HCT116 (cell line): ENCODE results near the gene ATP13A4. TPM values are rescaled to one million over a fixed set of nuclear protein-coding genes. Genes with fewer than 3 reads are reported as not detected.

Source experiments
- ATAC-seq: fragments of 200-7000 bp; cut with Tn5 transposase; 2 replicates; pipeline ENCODE4 v1.9.1; 2020; ENCODE audit warnings: mild to moderate bottlenecking, moderate library complexity
- BruUV-seq: library from RNA; stranded (reverse); fragments of 400-500 nt; replicated peaks from 2 replicates; lab custom pipeline; 2021; lab: Mats Ljungman, UMichigan
- CTCF ChIA-PET: fragments of 300-600 bp; sonication (Branson Sonifier 250); formaldehyde crosslinking; loops from one replicate; lab custom pipeline; 2021; ENCODE audit warnings: antibody characterized with exemption; lab: Charles Lee
- POLR2A ChIA-PET: fragments of 300-600, 350-600 bp; sonication (Branson Sonifier 250); formaldehyde crosslinking; loops from one replicate; lab custom pipeline; 2021; ENCODE audit warnings: antibody characterized with exemption; lab: Charles Lee
- RAD21 ChIA-PET, 2 experiments: fragments of 300-600 bp; sonication (Branson Sonifier 250); formaldehyde crosslinking; loops; one replicate each; lab custom pipeline; 2023; ENCODE audit warnings: low total read pairs in 2 of 2; ENCODE audit not compliant: uncharacterized antibody in 2 of 2, unreplicated experiment in 2 of 2, low non-redundant PET in 1 of 2; lab: Charles Lee
- DNase-seq: peaks from one replicate; pipeline ENCODE4 v3.0.0-alpha.2; 2010; ENCODE audit warnings: low read depth, low spot score
- H2AFZ ChIP-seq: fragments of 200-600 bp; shearing (Covaris generic), sonication (generic); 2 replicates; pipeline ENCODE4 v1.6.1; 2017; ENCODE audit warnings: low read depth, mixed run types, mixed read lengths, antibody characterized with exemption, low read length; ENCODE audit not compliant: poor library complexity, severe bottlenecking
- H3K27ac ChIP-seq: 2 replicates; pipeline ENCODE4 v1.5.1; 2012; ENCODE audit warnings: low read depth, low read length
- H3K27me3 ChIP-seq: fragments of 200-600 bp; sonication (generic); 2 replicates; pipeline ENCODE4 v1.6.1; 2016; ENCODE audit warnings: mixed run types, low read length, mixed read lengths; ENCODE audit not compliant: insufficient read depth
- H3K36me3 ChIP-seq, 2 experiments: fragments of 200-500 bp in 1 of 2; fragments of 200-600 bp in 1 of 2; sonication (Bioruptor generic) in 1 of 2; sonication (generic) in 1 of 2; 2 replicates each; pipeline versions ENCODE4 v1.5.1 to v1.6.1; 2014 to 2016; ENCODE audit warnings: low read length in 2 of 2, inconsistent platforms in 1 of 2, mixed read lengths in 1 of 2, mixed run types in 1 of 2; ENCODE audit not compliant: insufficient read depth in 2 of 2, control insufficient read depth in 1 of 2
- H3K4me1 ChIP-seq, 2 experiments: fragments of 200-600 bp in 1 of 2; sonication (generic) in 1 of 2; 2 replicates each; pipeline versions ENCODE4 v1.5.1 to v1.6.1; 2012 to 2017; ENCODE audit warnings: low read length in 2 of 2, inconsistent platforms in 1 of 2, mild to moderate bottlenecking in 1 of 2, mixed read lengths in 1 of 2, mixed run types in 1 of 2, moderate library complexity in 1 of 2; ENCODE audit not compliant: insufficient read depth in 2 of 2, control insufficient read depth in 1 of 2
- H3K4me2 ChIP-seq: fragments of 200-600 bp; sonication (generic); 2 replicates; pipeline ENCODE4 v1.6.1; 2017; ENCODE audit warnings: mixed run types, low read length, mixed read lengths
- H3K4me3 ChIP-seq, 2 experiments: fragments of 200-600 bp in 1 of 2; sonication (generic) in 1 of 2; replicated peaks in 1 of 2; 2 replicates each; pipeline ENCODE4 v1.5.1; 2011 to 2016; ENCODE audit warnings: low read length in 2 of 2, control low read depth in 1 of 2, low read depth in 1 of 2, mild to moderate bottlenecking in 1 of 2, mixed read lengths in 1 of 2, mixed run types in 1 of 2
- H3K79me2 ChIP-seq: fragments of 200-600 bp; sonication (generic); 2 replicates; pipeline ENCODE4 v1.6.1; 2017; ENCODE audit warnings: mild to moderate bottlenecking, mixed run types, low read length, moderate library complexity, mixed read lengths; ENCODE audit not compliant: insufficient read depth
- H3K9ac ChIP-seq: fragments of 200-600 bp; sonication (generic); 2 replicates; pipeline ENCODE4 v1.6.1; 2016; ENCODE audit warnings: low read length, mixed read lengths
- H3K9me2 ChIP-seq: fragments of 200-600 bp; sonication (generic), shearing (Covaris generic); 2 replicates; pipeline ENCODE4 v1.6.1; 2017; ENCODE audit warnings: mixed run types, mild to moderate bottlenecking, moderate library complexity; ENCODE audit not compliant: insufficient read depth
- H3K9me3 ChIP-seq, 2 experiments: fragments of 200-500 bp in 1 of 2; fragments of 200-600 bp in 1 of 2; sonication (Bioruptor generic) in 1 of 2; sonication (generic) in 1 of 2; 2 replicates each; pipeline ENCODE4 v1.6.1; 2014 to 2017; ENCODE audit warnings: low read length in 2 of 2, mixed read lengths in 2 of 2, inconsistent platforms in 1 of 2, low read depth in 1 of 2, mild to moderate bottlenecking in 1 of 2, mixed run types in 1 of 2, moderate library complexity in 1 of 2; ENCODE audit not compliant: control insufficient read depth in 1 of 2, insufficient read depth in 1 of 2
- H4K20me1 ChIP-seq: fragments of 200-600 bp; sonication (generic), shearing (Covaris generic); 2 replicates; pipeline ENCODE4 v1.6.1; 2017; ENCODE audit warnings: mixed run types, mild to moderate bottlenecking, moderate library complexity; ENCODE audit not compliant: insufficient read depth
- CEBPB ChIP-seq: IDR thresholded peaks from 2 replicates; pipeline ENCODE4 v1.6.1; 2012; ENCODE audit warnings: low read depth
- CTCF ChIP-seq, 3 experiments: fragments of 200-600 bp in 1 of 3; sonication (generic) in 1 of 3; IDR thresholded peaks in 2 of 3; conservative IDR thresholded peaks in 1 of 3; 2 replicates each; pipeline ENCODE4 v1.5.1; 2012 to 2017; ENCODE audit warnings: low read depth in 2 of 3, low read length in 2 of 3, antibody characterized with exemption in 1 of 3, borderline replicate concordance in 1 of 3, control low read depth in 1 of 3, mild to moderate bottlenecking in 1 of 3, mixed read lengths in 1 of 3, mixed run types in 1 of 3, moderate library complexity in 1 of 3; ENCODE audit not compliant: insufficient read depth in 1 of 3
- EZH2 ChIP-seq: fragments of 200-600 bp; sonication (generic); IDR thresholded peaks from 2 replicates; pipeline ENCODE4 v1.6.1; 2017; ENCODE audit warnings: antibody characterized with exemption, mixed run types
- EZH2phosphoT487 ChIP-seq: fragments of 200-600 bp; IDR thresholded peaks from 2 replicates; pipeline ENCODE4 v1.6.1; 2018; ENCODE audit warnings: antibody characterized with exemption, borderline replicate concordance
- POLR2AphosphoS5 ChIP-seq: IDR thresholded peaks from 2 replicates; pipeline ENCODE4 v1.6.1; 2011; ENCODE audit warnings: mild to moderate bottlenecking, low read depth, low read length, moderate library complexity
- RAD21 ChIP-seq: IDR thresholded peaks from 2 replicates; pipeline ENCODE4 v1.6.1; 2012; ENCODE audit warnings: low read depth, mild to moderate bottlenecking
- SP1 ChIP-seq: IDR thresholded peaks from 2 replicates; pipeline ENCODE4 v1.6.1; 2012; ENCODE audit warnings: low read depth
- TCF7L2 ChIP-seq: IDR thresholded peaks from 2 replicates; pipeline ENCODE4 v1.7.0; 2011; ENCODE audit warnings: borderline replicate concordance, inconsistent platforms; ENCODE audit not compliant: insufficient read depth, insufficient read length; ENCODE audit errors: extremely low read depth
- YY1 ChIP-seq: IDR thresholded peaks from 2 replicates; pipeline ENCODE4 v1.6.1; 2011; ENCODE audit warnings: low read length, low read depth, moderate library complexity, mild to moderate bottlenecking; ENCODE audit not compliant: insufficient replicate concordance; ENCODE audit errors: extremely low read depth
- ZBTB33 ChIP-seq: IDR thresholded peaks from 2 replicates; pipeline ENCODE4 v1.6.1; 2011; ENCODE audit warnings: mild to moderate bottlenecking, low read length, moderate library complexity; ENCODE audit not compliant: insufficient replicate concordance; ENCODE audit errors: extremely low read depth
- ZNF274 ChIP-seq: fragments of 200-500 bp; sonication (Bioruptor generic); IDR thresholded peaks from 2 replicates; pipeline ENCODE4 v1.6.1; 2014; ENCODE audit warnings: mild to moderate bottlenecking, low read depth, low read length, inconsistent platforms
- intact Hi-C: fragments of 100-400 bp; cut with micrococcal nuclease; formaldehyde crosslinking; loops from 2 replicates; pipeline ENCODE4 v1.10.0; 2022
- total RNA-seq: library from RNA; stranded (reverse); gene quantifications from one replicate; pipeline ENCODE4 v1.2.1, GENCODE V29; 2021; ENCODE audit not compliant: unreplicated experiment

The ATP13A4 gene
- total RNA-seq, 1 experiment from 2014 or later = 0.15 TPM

GRCh38 chr3:193488741-193489140, 66.0 kb downstream of the ATP13A4 start:
- RAD21 ChIA-PET = no interaction called here
- intact Hi-C loops = loop anchor here (5.0 kb wide), 1 partner anchor 66 kb away; no protein-coding TSS in a partner anchor
- no peak for TF ChIP-seq EZH2phosphoT487
- TF ChIP-seq, all 23 proteins: peak for 0
- Histone ChIP-seq H3K9ac (no peak overlapping the region), H3K4me2 (no peak overlapping the region), H3K4me1 (no peaks in the 10 kb centered on the region), H3K27ac (no peak overlapping the region), H4K20me1 (no peaks in the 10 kb centered on the region), H3K79me2 (no peaks in the 10 kb centered on the region), H3K4me3 (no peak overlapping the region), H3K9me2 (no peaks in the 10 kb centered on the region), H3K27me3 (peaks cover 37% of the 10 kb centered on the region), H2AFZ (no peak overlapping the region), H3K36me3 (no peaks in the 10 kb centered on the region), H3K9me3 (no peaks in the 10 kb centered on the region)
- BruUV-seq = no TSS peak
- ATAC-seq = no peak
- ChIA-PET CTCF (no interaction called here), POLR2A (no interaction called here)
- DNase-seq = no peak

- DNase-seq (no peak), ATAC-seq (no peak)
- H3K9me2 ChIP-seq = no peaks in the 10 kb centered on the region
- no peak overlapping the region for H3K9ac ChIP-seq
- intact Hi-C loops = no loop called here
- H3K4me2 ChIP-seq = no peak overlapping the region
- no TSS peak for BruUV-seq
- POLR2A ChIA-PET = no interaction called here
- peaks cover 8% of the 10 kb centered on the region for H3K27me3 ChIP-seq
- H3K79me2 ChIP-seq = no peaks in the 10 kb centered on the region
- RAD21 ChIA-PET = no interaction called here
- no peaks in the 10 kb centered on the region for H3K4me1 ChIP-seq
- CTCF ChIA-PET = no interaction called here
- no peak overlapping the region for H3K27ac ChIP-seq
- H3K9me3 ChIP-seq = no peaks in the 10 kb centered on the region
- no peak overlapping the region for H2AFZ ChIP-seq
- H3K4me3 ChIP-seq = no peak overlapping the region
- no peaks in the 10 kb centered on the region for H3K36me3 ChIP-seq
- no peaks in the 10 kb centered on the region for H4K20me1 ChIP-seq
- no peak for TF ChIP-seq TCF7L2
- no peak for TF ChIP-seq POLR2AphosphoS5
- no peak for TF ChIP-seq YY1
- no peak for TF ChIP-seq CTCF (IDR thresholded peaks at IDR 0.05 in 2 of 3, conservative IDR thresholded peaks at IDR 0.05 in 1 of 3; ENCODE audit: borderline replicate concordance in 1 of 3, insufficient read depth in 1 of 3, low read depth in 2 of 3, low read length in 2 of 3)
- TF ChIP-seq ZNF274 = no peak
- no peak for TF ChIP-seq SP1
- no peak for TF ChIP-seq EZH2
- TF ChIP-seq ZBTB33 = no peak
- TF ChIP-seq CEBPB = no peak
- no peak for TF ChIP-seq RAD21
Measured at GRCh38 chr3:193483988-193484539, 70.6 kb downstream of the ATP13A4 start.
